Measurements from ENCODE around the gene DLGAP3. TPM values are rescaled to one million over a fixed set of nuclear protein-coding genes. Genes with fewer than 3 reads are reported as not detected.

DLGAP3 gene
- total RNA-seq, 4 donors from 2014 or later: 0.18 to 0.19 TPM; not detected in 2

GRCh38 chr1:34852677-34853217 is 76.7 kb downstream of the DLGAP3 start:
- WGBS, 2 donors: 20 to 22% methylated on average over 5 to 6 of the region's 6 CpGs
- Histone ChIP-seq H3K27ac (peak overlapping the region; percentile 28 to 78 (median 72)), H3K4me1 (peaks cover 12 to 72% (median 35%) of the 10 kb centered on the region in 3 donors), H3K36me3 (peaks cover 7 to 56% (median 8%) of the 10 kb centered on the region in 3 donors), H3K9me3 (no peaks in the 10 kb centered on the region), H3K27me3 (no peaks in the 10 kb centered on the region), H3K4me3 (no peak overlapping the region)
- intact Hi-C loops (cut with DNase I): loop anchor here (5.0 kb wide), 1 partner anchor 65 kb away; no protein-coding TSS in a partner anchor
- TF ChIP-seq POLR2A (IDR thresholded peaks at IDR 0.05) (peak in 1 of 4 donors; percentile 19), CTCF (IDR thresholded peaks at IDR 0.05) (peak; percentile 92 to 100 (median 99))
- DNase-seq: peak; percentile 52

GRCh38 chr1:34851431-34852105 is 77.9 kb downstream of the DLGAP3 start:
- Histone ChIP-seq H3K36me3 (peaks cover 7 to 63% (median 8%) of the 10 kb centered on the region in 3 donors), H3K27ac (peak overlapping the region; percentile 31 to 75 (median 54)), H3K27me3 (no peaks in the 10 kb centered on the region), H3K4me1 (peaks cover 11 to 72% (median 24%) of the 10 kb centered on the region in 3 donors), H3K4me3 (no peak overlapping the region), H3K9me3 (no peaks in the 10 kb centered on the region)
- intact Hi-C loops (cut with DNase I): loop anchor here (5.0 kb wide), 1 partner anchor 64 kb away; no protein-coding TSS in a partner anchor
- DNase-seq: no peak
- WGBS, 2 donors: 41 to 57% methylated on average over 9 to 12 of the region's 13 CpGs
- TF ChIP-seq POLR2A (IDR thresholded peaks at IDR 0.05) (no peak), CTCF (IDR thresholded peaks at IDR 0.05) (no peak)

- no peaks in the 10 kb centered on the region for H3K27me3 ChIP-seq
- H3K27ac ChIP-seq: peak overlapping the region in 1 of 4 donors; percentile 75
- H3K9me3 ChIP-seq: no peaks in the 10 kb centered on the region
- 81 to 87% methylated on average over 6 of the region's 6 CpGs for WGBS, 2 donors
- DNase-seq: no peak
- no peak for TF ChIP-seq CTCF (IDR thresholded peaks at IDR 0.05)
- H3K4me1 ChIP-seq: peaks cover 11 to 63% (median 20%) of the 10 kb centered on the region in 3 donors
- intact Hi-C loops (cut with DNase I): loop anchor here (5.0 kb wide), 1 partner anchor 63 kb away; no protein-coding TSS in a partner anchor
- no peak overlapping the region for H3K4me3 ChIP-seq
- peaks cover 5 to 52% (median 8%) of the 10 kb centered on the region in 3 donors for H3K36me3 ChIP-seq
Measured at GRCh38 chr1:34850382-34850781, 79.1 kb downstream of the DLGAP3 start.

- H3K27me3 ChIP-seq: no peaks in the 10 kb centered on the region
- peaks cover 9 to 66% (median 11%) of the 10 kb centered on the region in 3 donors for H3K4me1 ChIP-seq
- intact Hi-C loops (cut with DNase I): no loop called here
- TF ChIP-seq CTCF (IDR thresholded peaks at IDR 0.05): no peak
- TF ChIP-seq POLR2A (IDR thresholded peaks at IDR 0.05): no peak
- H3K27ac ChIP-seq: no peak overlapping the region
- H3K36me3 ChIP-seq: peaks cover 0 to 26% (median 0%) of the 10 kb centered on the region in 3 donors
- WGBS, 2 donors: 81 to 82% methylated on average over 3 to 4 of the region's 7 CpGs
- H3K9me3 ChIP-seq: no peaks in the 10 kb centered on the region
- H3K4me3 ChIP-seq: no peak overlapping the region
- no peak for DNase-seq
Measured at GRCh38 chr1:34847094-34847493, 82.4 kb downstream of the DLGAP3 start.

GRCh38 chr1:34846265-34846664 is 83.2 kb downstream of the DLGAP3 start:
- TF ChIP-seq CTCF (IDR thresholded peaks at IDR 0.05): no peak
- TF ChIP-seq POLR2A (IDR thresholded peaks at IDR 0.05): no peak
- peaks cover 0 to 26% (median 0%) of the 10 kb centered on the region in 3 donors for H3K36me3 ChIP-seq
- no peak for DNase-seq
- no peak overlapping the region for H3K27ac ChIP-seq
- H3K4me3 ChIP-seq: no peak overlapping the region
- 91 to 100% methylated on average over 1 of the region's 2 CpGs for WGBS, 2 donors
- H3K4me1 ChIP-seq: peaks cover under 1 to 63% (median 6%) of the 10 kb centered on the region in 3 donors
- no peaks in the 10 kb centered on the region for H3K27me3 ChIP-seq
- no peaks in the 10 kb centered on the region for H3K9me3 ChIP-seq
- intact Hi-C loops (cut with DNase I): no loop called here
